Body of pancreas (tissue), 4 donors: ENCODE results near the gene BACH2. TPM values are rescaled to one million over a fixed set of nuclear protein-coding genes. Genes with fewer than 3 reads are reported as not detected.
"Not testable (repeated sequence)": the region's sequence is repeated elsewhere in the genome, so short reads cannot be mapped to it uniquely, and the experiment has no call there.

Source experiments
- ATAC-seq: fragments of 150-250 bp; one replicate; pipeline ENCODE4 v1.9.1; 2016
- DNase-seq, 4 donors: peaks; one replicate each; pipeline ENCODE4 v3.0.0-alpha.2; 2019
- H3K27ac ChIP-seq, 4 donors: fragments of 200-600 bp; sonication (generic); 1 replicate in 3 of 4; 2 replicates in 1 of 4; pipeline versions ENCODE4 v1.5.1 to v1.6.1; 2016 to 2019; ENCODE audit warnings: mild to moderate bottlenecking in 1 of 4, mixed read lengths in 1 of 4, moderate library complexity in 1 of 4
- H3K27me3 ChIP-seq, 2 donors: fragments of 200-600 bp; sonication (generic); one replicate each; pipeline ENCODE4 v1.6.0; 2016; ENCODE audit warnings: mild to moderate bottlenecking in 1 of 2
- H3K36me3 ChIP-seq, 2 donors: fragments of 200-600 bp; sonication (generic); replicated peaks in 1 of 2; 2 replicates each; pipeline ENCODE4 v1.5.1; 2016; ENCODE audit warnings: low read depth in 2 of 2; ENCODE audit not compliant: insufficient read depth in 1 of 2
- H3K4me1 ChIP-seq: fragments of 200-600 bp; sonication (generic); one replicate; pipeline ENCODE4 v1.6.0; 2016
- H3K4me3 ChIP-seq, 2 donors: fragments of 200-600 bp; sonication (generic); 1 replicate in 1 of 2; 2 replicates in 1 of 2; pipeline ENCODE4 v1.5.1; 2016 to 2019
- H3K9me3 ChIP-seq, 3 donors: fragments of 200-600 bp; sonication (generic); 1 replicate in 2 of 3; 2 replicates in 1 of 3; pipeline ENCODE4 v1.5.1; 2016
- POLR2A ChIP-seq, 3 donors: fragments of 450-650 bp; IDR thresholded peaks; one replicate each; pipeline ENCODE4 v1.6.1; 2016; ENCODE audit warnings: antibody characterized with exemption in 3 of 3, mild to moderate bottlenecking in 2 of 3
- WGBS, 2 donors: methylation state at CpG; one replicate each; pipeline ENCODE4 v1.1.5; 2017; 5-methylcytosine and 5-hydroxymethylcytosine counted together
- intact Hi-C: fragments of 100-400 bp; cut with DNase I; formaldehyde crosslinking; loops from one replicate; pipeline ENCODE4 v1.15.1; 2023
- total RNA-seq, 2 donors: library from RNA; depleted of rRNA; stranded (reverse); fragments of >200 nt; gene quantifications; one replicate each; pipeline ENCODE4 v1.1.0, GENCODE V29; 2016
- TF ChIP-seq, protein P1 (sequence below), 7 experiments: fragments of 450-650 bp in 4 of 7; fragments of 200-600 bp in 3 of 7; sonication (generic) in 3 of 7; IDR thresholded peaks; one replicate each; pipeline ENCODE4 v1.5.1; 2016 to 2019; ENCODE audit warnings: antibody characterized with exemption in 7 of 7

Gene BACH2
- total RNA-seq, 2 donors from 2014 or later, result 2.1 to 3.3 TPM

DNA sequence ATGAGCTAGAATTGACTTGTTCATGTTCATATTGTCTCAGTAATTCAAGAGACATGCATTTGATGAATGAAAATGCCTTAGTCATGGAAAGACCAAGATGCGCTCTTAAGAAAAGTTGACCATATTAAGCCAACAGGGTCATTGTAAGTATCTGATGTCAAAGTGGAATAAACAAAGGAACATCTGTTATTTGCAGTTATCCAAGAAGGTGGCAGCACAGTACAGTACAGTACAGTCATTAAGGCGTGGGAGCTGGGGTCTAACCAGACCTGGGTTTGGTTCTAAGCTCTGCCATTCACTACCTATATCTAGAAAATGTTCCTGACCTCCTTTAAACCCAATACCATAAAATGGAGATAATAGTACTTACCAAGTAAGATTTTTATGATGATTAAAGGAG, 178.1 kb downstream of the BACH2 start:
- H3K4me1 ChIP-seq, result no peaks in the 10 kb centered on the region
- no peak overlapping the region for H3K4me3 ChIP-seq
- DNase-seq, result no peak
- H3K27me3 ChIP-seq, result no peaks in the 10 kb centered on the region
- no peaks in the 10 kb centered on the region for H3K9me3 ChIP-seq
- TF ChIP-seq POLR2A (IDR thresholded peaks at IDR 0.05), result no peak
- TF ChIP-seq, protein P1, sequence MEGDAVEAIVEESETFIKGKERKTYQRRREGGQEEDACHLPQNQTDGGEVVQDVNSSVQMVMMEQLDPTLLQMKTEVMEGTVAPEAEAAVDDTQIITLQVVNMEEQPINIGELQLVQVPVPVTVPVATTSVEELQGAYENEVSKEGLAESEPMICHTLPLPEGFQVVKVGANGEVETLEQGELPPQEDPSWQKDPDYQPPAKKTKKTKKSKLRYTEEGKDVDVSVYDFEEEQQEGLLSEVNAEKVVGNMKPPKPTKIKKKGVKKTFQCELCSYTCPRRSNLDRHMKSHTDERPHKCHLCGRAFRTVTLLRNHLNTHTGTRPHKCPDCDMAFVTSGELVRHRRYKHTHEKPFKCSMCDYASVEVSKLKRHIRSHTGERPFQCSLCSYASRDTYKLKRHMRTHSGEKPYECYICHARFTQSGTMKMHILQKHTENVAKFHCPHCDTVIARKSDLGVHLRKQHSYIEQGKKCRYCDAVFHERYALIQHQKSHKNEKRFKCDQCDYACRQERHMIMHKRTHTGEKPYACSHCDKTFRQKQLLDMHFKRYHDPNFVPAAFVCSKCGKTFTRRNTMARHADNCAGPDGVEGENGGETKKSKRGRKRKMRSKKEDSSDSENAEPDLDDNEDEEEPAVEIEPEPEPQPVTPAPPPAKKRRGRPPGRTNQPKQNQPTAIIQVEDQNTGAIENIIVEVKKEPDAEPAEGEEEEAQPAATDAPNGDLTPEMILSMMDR (IDR thresholded peaks at IDR 0.05), result no peak
- no peaks in the 10 kb centered on the region for H3K36me3 ChIP-seq
- WGBS, 2 donors, result 86 to 95% methylated on average over 2 of the region's 2 CpGs
- H3K27ac ChIP-seq, result no peak overlapping the region
- intact Hi-C loops, result no loop called here
- ATAC-seq, result no peak

DNA sequence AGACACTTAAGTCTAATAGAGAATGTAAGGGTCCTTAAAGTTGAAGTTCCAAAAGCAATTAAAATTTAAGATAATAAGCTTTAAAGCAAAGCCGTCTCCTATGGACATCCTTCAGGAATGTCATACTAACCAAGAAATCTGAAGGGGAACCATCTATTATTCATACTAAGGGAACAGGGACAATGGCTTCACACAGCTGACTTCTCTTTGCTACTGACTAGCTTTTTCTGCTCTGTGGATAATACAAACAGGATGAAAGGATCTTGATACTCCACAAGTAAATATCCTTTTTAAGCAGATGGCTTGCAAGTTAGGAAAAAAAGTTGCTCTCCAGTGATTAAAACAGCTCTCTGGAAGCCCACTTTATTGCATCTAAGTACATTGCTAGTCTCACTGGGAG, 178.6 kb downstream of the BACH2 start:
- no peak for ATAC-seq
- TF ChIP-seq POLR2A (IDR thresholded peaks at IDR 0.05), result no peak
- TF ChIP-seq, protein P1 (IDR thresholded peaks at IDR 0.05), result no peak
- H3K4me1 ChIP-seq, result no peaks in the 10 kb centered on the region
- no peak overlapping the region for H3K27ac ChIP-seq
- no peaks in the 10 kb centered on the region for H3K36me3 ChIP-seq
- 89 to 94% methylated on average over 1 of the region's 1 CpG for WGBS, 2 donors
- DNase-seq, result no peak
- H3K4me3 ChIP-seq, result no peak overlapping the region
- H3K9me3 ChIP-seq, result no peaks in the 10 kb centered on the region
- H3K27me3 ChIP-seq, result no peaks in the 10 kb centered on the region
- intact Hi-C loops, result no loop called here

DNA sequence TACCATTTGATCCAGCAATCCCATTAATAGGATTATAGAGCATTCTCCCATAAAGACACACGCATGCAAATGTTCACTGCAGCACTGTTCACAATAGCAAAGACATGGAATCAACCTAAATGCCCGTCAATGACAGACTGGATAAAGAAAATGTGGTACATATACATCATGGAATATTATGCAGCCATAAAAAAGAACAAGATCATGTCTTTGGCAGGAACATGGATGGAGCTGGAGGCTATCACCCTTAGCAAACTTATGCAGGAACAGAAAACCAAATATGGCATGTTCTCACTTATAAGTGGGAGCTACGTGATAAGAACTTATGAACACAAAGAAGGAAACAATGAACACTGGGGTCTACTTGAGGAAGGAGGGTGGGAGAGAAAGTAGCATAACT, 180.5 kb downstream of the BACH2 start:
- H3K4me1 ChIP-seq, H3K4me3 ChIP-seq, ATAC-seq, DNase-seq, H3K27ac ChIP-seq, intact Hi-C loops, H3K27me3 ChIP-seq, H3K36me3 ChIP-seq, H3K9me3 ChIP-seq: not testable (repeated sequence)
- WGBS, 2 donors, result 96% methylated on average over 3 of the region's 3 CpGs

DNA sequence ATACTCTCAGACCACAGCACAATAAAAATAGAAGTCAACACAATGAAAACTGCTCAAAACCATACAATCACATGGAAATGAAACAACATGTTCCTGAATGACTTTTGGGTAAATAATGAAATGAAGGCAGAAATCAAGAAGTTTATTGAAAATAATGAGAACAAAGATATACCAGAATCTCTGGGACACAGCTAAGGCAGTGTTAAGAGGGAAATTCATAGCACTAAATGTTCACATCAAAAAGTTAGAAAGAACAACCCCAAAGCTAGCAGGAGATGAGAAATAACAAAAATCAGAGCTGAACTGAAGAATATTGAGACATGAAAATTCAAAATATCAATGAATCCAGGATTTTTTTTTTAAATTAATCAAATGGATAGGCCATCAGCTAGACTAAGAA, 183.3 kb downstream of the BACH2 start:
- H3K36me3 ChIP-seq, result no peaks in the 10 kb centered on the region
- intact Hi-C loops, result no loop called here

DNA sequence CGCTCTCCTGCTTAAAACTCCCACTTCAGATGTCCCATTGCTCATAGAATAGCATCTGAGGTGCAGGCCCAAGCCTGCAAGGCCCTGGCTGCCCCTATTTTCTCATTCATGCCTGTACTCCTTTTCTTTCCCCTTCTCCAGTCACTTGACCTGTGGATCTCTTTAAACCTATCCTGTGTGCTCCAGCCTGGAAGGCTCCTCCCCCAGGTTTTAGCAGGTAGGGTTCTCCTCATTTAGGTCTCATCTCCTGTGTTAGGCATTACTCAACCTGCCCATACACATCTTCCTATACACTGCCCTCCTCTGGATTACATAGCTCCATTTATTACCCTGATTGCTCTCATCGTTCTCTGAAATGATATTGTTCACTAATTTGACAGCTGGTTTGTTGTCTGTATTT, 185.3 kb downstream of the BACH2 start:
- intact Hi-C loops, result no loop called here
- no peak for TF ChIP-seq POLR2A (IDR thresholded peaks at IDR 0.05)
- TF ChIP-seq, protein P1 (IDR thresholded peaks at IDR 0.05), result no peak
- DNase-seq (no peak), ATAC-seq (no peak)
- 91 to 94% methylated on average over 2 of the region's 2 CpGs for WGBS, 2 donors
- H3K36me3 ChIP-seq, result no peaks in the 10 kb centered on the region
- no peak overlapping the region for H3K27ac ChIP-seq
- H3K4me3 ChIP-seq, result no peak overlapping the region
- H3K27me3 ChIP-seq, result no peaks in the 10 kb centered on the region
- H3K9me3 ChIP-seq, result no peaks in the 10 kb centered on the region
- no peaks in the 10 kb centered on the region for H3K4me1 ChIP-seq

More for the DNA sequence above, 183.3 kb downstream of the BACH2 start:
- H3K4me1 ChIP-seq, result no peaks in the 10 kb centered on the region
- no peak overlapping the region for H3K4me3 ChIP-seq
- H3K27me3 ChIP-seq, result no peaks in the 10 kb centered on the region
- TF ChIP-seq, protein P1 (IDR thresholded peaks at IDR 0.05), result no peak
- TF ChIP-seq POLR2A (IDR thresholded peaks at IDR 0.05), result no peak
- no peak for ATAC-seq
- no peaks in the 10 kb centered on the region for H3K9me3 ChIP-seq
- no peak for DNase-seq
- H3K27ac ChIP-seq, result no peak overlapping the region
